Measurements from ENCODE around the gene PPP4R4. TPM values are rescaled to one million over a fixed set of nuclear protein-coding genes. Genes with fewer than 3 reads are reported as not detected.

Gene PPP4R4
- polyA plus RNA-seq, 3 donors, result 0.08 TPM; not detected in 2

- WGBS (ENCODE audit: insufficient coverage), result 79% methylated on average over 13 of the region's 13 CpGs
- no peak overlapping the region for H3K27ac Mint-ChIP-seq
- H3K27me3 ChIP-seq (ENCODE audit: control insufficient read depth in 2 of 2, insufficient read depth in 2 of 2, low read length in 2 of 2), result no peaks in the 10 kb centered on the region
- no peaks in the 10 kb centered on the region for H3K4me1 Mint-ChIP-seq
- no peaks in the 10 kb centered on the region for H3K79me2 ChIP-seq (ENCODE audit: insufficient read depth, low read length)
- no peak for TF ChIP-seq CTCF (IDR thresholded peaks at IDR 0.05)
- no peak overlapping the region for H3K27ac ChIP-seq (ENCODE audit: low read depth in 1 of 2, low read length in 2 of 2)
- H3K9ac ChIP-seq (ENCODE audit: insufficient read depth, low read length, poor library complexity, severe bottlenecking), result no peak overlapping the region
- H3K36me3 ChIP-seq (replicated peaks in 1 of 2; ENCODE audit: control insufficient read depth in 1 of 2, insufficient read depth in 2 of 2, low read length in 2 of 2), result no peaks in the 10 kb centered on the region
- intact Hi-C loops (cut with micrococcal nuclease), result no loop called here
- no peak overlapping the region for H3K4me3 Mint-ChIP-seq
- H3K4me2 ChIP-seq (replicated peaks; ENCODE audit: extremely low read depth, low read length, poor library complexity, severe bottlenecking), result no peak overlapping the region
- no peak overlapping the region for H3K4me3 ChIP-seq (replicated peaks in 1 of 3; ENCODE audit: low read depth in 2 of 3, low read length in 3 of 3)
- no peak overlapping the region for H2AFZ ChIP-seq (ENCODE audit: insufficient read depth, low read depth, low read length, poor library complexity, severe bottlenecking)
- no peaks in the 10 kb centered on the region for H3K36me3 Mint-ChIP-seq
- no peak for DNase-seq
- H3K9me3 Mint-ChIP-seq, result peaks cover 0 to 5% (median 2%) of the 10 kb centered on the region in 7 donors
- peaks cover 1 to 9% (median 3%) of the 10 kb centered on the region in 3 donors for H3K27me3 Mint-ChIP-seq (ENCODE audit: low read depth in 3 of 3)
- no peaks in the 10 kb centered on the region for H4K20me1 ChIP-seq (ENCODE audit: insufficient read depth, low read length)
- no peaks in the 10 kb centered on the region for H3K9me3 ChIP-seq (replicated peaks in 1 of 2; ENCODE audit: control insufficient read depth in 1 of 2, insufficient read depth in 1 of 2, low read length in 2 of 2)
- no peaks in the 10 kb centered on the region for H3K4me1 ChIP-seq (ENCODE audit: control insufficient read depth in 1 of 2, insufficient read depth in 2 of 2, low read length in 2 of 2)
Observed at GRCh38 chr14:94291159-94291905, 117.2 kb downstream of the PPP4R4 start.

DNA sequence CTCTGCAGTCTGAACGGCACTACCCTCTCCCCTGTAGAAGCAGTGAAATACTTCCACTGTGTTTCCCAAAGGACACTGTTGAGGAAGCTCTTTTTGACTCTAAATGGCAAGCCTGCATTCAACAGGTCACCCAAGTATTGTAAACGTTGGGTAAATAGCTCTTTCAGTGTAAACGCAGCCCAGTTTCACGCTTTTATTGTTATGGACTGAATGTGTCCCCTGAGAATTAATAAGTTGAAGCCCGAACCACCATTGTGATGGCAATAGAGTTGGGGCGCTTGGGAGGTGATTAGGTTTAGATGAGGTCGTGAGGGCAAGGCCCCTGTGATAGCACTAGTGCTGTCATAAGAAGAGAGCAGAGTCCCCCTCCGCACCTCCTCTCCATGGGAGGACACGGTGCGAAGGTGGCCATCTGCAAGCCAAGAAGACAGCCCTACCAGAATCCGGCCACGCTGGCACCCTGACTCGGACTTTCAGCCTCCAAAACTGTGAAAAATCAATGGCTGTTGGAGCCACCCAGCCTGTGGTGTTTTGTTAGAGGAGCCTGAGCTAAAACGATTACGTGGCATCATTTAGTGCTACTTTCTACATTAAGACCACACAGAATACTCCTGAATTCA, 117.9 kb downstream of the PPP4R4 start:
- Mint-ChIP-seq H3K36me3 (no peaks in the 10 kb centered on the region), H3K9me3 (peaks cover 0 to 5% (median 2%) of the 10 kb centered on the region in 7 donors), H3K27me3 (ENCODE audit: low read depth in 3 of 3) (peaks cover 1 to 9% (median 3%) of the 10 kb centered on the region in 3 donors), H3K4me3 (no peak overlapping the region), H3K4me1 (no peaks in the 10 kb centered on the region), H3K27ac (no peak overlapping the region)
- Histone ChIP-seq H3K9me3 (replicated peaks in 1 of 2; ENCODE audit: control insufficient read depth in 1 of 2, insufficient read depth in 1 of 2, low read length in 2 of 2) (no peaks in the 10 kb centered on the region), H3K36me3 (replicated peaks in 1 of 2; ENCODE audit: control insufficient read depth in 1 of 2, insufficient read depth in 2 of 2, low read length in 2 of 2) (no peaks in the 10 kb centered on the region), H3K9ac (ENCODE audit: insufficient read depth, low read length, poor library complexity, severe bottlenecking) (no peak overlapping the region), H3K4me2 (replicated peaks; ENCODE audit: extremely low read depth, low read length, poor library complexity, severe bottlenecking) (no peak overlapping the region), H2AFZ (ENCODE audit: insufficient read depth, low read depth, low read length, poor library complexity, severe bottlenecking) (no peak overlapping the region), H4K20me1 (ENCODE audit: insufficient read depth, low read length) (no peaks in the 10 kb centered on the region), H3K27me3 (ENCODE audit: control insufficient read depth in 2 of 2, insufficient read depth in 2 of 2, low read length in 2 of 2) (no peaks in the 10 kb centered on the region), H3K27ac (ENCODE audit: low read depth in 1 of 2, low read length in 2 of 2) (no peak overlapping the region), H3K4me1 (ENCODE audit: control insufficient read depth in 1 of 2, insufficient read depth in 2 of 2, low read length in 2 of 2) (no peaks in the 10 kb centered on the region), H3K79me2 (ENCODE audit: insufficient read depth, low read length) (no peaks in the 10 kb centered on the region), H3K4me3 (replicated peaks in 1 of 3; ENCODE audit: low read depth in 2 of 3, low read length in 3 of 3) (no peak overlapping the region)
- WGBS (ENCODE audit: insufficient coverage), result 78% methylated on average over 7 of the region's 15 CpGs
- no peak for TF ChIP-seq CTCF (IDR thresholded peaks at IDR 0.05)
- no peak for DNase-seq
- intact Hi-C loops (cut with micrococcal nuclease), result no loop called here

Measured in CD14-positive monocyte (primary cell).